GM21723 (cell line): ENCODE data around the gene CASD1.
A peak's percentile ranks its signal among the peaks of the same experiment; 100 is the strongest.

Source experiments
- ATAC-seq: cut with Tn5 transposase; IDR thresholded peaks from one replicate; pipeline ENCODE4 v1.9.1; 2021; ENCODE audit warnings: mild to moderate bottlenecking, moderate library complexity; ENCODE audit not compliant: unreplicated experiment

CASD1 gene

DNA sequence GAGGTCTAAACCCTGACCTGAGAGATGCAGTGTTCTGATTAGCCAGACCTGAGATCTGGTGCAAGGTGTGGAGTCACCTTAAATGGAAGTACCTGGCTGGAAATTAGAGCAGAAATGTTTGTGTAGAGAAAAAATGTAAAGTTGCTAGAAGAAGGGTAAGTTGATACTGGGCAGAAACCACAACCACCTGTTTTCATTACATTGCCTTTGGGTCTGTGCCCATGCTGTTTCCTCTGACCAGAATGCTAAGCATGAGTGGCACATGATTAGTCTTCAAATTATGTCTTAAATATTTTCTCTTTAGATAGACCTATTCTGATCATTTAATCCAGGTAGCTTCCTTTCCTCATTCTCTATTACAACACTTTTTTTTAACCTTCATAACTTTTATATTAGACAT, 69.0 kb downstream of the CASD1 start:
- ATAC-seq, result no peak

GRCh38 chr7:94579470-94579869, 69.9 kb downstream of the CASD1 start:
- ATAC-seq, result no peak

DNA sequence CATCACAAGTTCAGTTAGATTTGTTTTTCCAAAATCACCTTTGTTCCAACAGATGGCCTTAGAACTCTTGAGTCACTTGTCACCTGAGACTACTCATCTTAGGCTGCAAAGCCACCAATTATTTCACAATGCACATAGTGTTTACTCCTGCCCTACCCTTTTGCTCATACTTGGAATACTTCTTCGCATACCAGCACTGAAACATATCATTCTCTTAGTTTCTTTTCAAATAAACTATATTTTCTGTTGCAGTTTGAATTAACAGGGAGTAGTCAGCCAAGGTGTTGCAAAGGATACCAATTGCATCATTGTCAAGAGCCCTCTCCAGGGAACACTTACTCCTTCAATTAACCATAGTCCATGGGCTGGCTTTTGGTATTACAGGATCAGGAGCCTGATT, 71.0 kb downstream of the CASD1 start:
- no peak for ATAC-seq

DNA sequence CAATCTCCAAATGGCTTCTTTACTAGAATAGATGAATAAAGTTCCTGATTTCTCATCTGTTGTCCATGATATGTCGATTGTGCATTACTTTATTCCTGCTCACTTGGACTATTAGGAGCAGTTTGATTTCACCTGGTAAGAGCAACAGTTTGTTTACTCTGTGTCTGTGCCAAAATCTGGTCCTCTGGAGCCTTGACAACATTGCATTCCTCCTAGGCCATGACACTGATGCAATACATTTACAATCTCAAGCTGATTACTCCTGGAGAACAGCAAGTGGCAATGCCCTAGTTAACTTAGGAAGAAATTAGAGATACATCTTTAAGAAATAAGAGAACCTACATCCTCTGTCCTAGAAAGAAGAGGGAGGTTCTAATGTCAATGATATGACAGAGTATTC, 74.5 kb downstream of the CASD1 start:
- ATAC-seq, result no peak

DNA sequence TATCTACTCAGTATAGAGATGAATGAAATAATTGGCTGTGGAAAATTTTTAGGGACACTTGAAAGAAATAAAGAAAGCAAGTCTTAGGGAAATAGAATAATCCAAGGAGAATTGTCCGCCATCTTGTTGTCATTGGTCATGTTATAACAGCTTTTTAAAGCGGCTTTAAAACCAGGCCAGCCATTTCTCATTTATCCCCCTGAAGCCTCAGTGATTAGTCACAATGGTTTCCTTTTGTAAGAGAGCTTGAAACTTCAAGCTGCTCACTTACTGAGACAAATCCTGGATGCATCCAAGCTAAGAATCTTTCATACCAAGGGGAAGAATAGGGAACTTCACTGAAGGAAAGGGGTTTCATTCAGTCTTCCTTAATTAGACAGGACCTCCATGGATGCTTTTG, 78.5 kb downstream of the CASD1 start:
- no peak for ATAC-seq

- no peak for ATAC-seq
Measured at GRCh38 chr7:94590526-94591162, 81.0 kb downstream of the CASD1 start.

DNA sequence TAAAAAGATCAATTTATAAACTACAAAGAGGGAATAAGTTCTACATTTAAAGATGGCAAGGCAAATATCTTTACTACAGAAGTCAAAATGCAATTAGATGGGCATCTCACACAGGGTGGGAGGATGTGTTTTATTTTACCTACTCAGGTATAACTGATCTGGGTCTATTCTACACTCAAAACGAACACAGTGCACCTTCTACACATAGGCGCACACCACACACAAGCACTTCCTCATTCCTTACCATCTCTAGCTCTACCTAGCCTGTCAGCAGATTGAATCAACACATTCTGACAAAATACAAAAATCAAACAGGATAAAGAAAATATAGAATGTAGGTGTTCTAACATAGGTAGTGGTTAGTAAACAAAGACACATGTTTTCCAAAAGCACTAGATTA, 81.6 kb downstream of the CASD1 start:
- no peak for ATAC-seq

DNA sequence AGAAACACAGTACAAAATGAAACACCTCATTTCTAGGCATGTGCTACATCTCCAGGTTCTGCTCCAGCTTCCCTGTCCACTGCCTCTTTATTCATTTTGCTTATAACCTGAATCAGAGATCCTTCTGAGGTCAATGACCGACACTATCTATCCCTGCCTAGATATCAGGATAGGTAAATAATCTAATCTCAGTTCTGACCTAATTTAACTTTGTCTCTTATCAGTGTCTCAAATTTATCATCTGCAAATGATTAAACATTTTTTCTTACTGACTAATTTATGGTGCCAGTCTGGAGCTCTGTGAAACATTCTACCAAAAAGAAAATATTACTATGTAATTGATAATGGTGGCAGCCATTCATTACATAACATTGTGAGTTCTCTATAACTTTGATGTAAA, 85.3 kb downstream of the CASD1 start:
- ATAC-seq, result no peak

DNA sequence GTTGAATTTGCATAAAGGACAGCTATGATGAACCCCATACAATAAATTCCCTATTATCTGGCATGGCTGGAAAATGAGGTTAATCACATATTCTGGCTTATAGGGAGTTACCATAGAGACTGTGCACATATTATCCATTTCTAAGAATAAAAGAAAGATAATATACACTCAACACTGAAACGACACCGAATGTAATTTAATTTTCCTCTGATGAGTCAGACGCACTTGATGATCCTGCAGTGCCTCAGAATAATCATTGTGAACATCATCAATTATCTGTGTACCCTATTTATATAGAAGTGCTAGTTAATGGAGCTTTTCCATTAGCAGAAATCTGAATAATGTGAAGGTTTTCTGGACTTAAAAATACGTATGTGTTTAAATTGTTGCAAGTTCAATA, 86.1 kb downstream of the CASD1 start:
- ATAC-seq, result no peak

DNA sequence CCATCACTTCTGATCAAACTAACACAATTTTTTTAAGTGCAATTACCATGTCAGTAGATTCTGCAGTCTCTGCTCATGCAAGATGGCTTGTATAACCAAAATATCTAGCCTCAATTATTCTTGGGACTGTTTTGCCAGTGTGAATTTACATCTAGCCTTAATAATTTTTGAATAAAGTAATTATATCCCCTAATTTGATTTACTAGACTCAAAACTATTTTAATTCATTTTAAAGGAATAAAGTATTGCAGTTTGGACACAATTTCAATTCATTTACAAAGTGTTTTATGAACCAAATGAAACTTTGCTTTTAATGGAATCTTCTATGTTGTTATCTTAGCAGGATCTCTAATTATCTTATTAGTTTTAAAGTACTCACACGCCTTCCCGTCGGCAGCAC, 90.7 kb downstream of the CASD1 start:
- ATAC-seq, result no peak

GRCh38 chr7:94602181-94602580, 92.6 kb downstream of the CASD1 start:
- ATAC-seq, result no peak

- ATAC-seq, result peak; percentile 74
Measured at GRCh38 chr7:94605031-94605430, 95.4 kb downstream of the CASD1 start.
